HG03439 (cell line): ENCODE data around the gene SOCS1.
"Not testable (repeated sequence)": the region's sequence is repeated elsewhere in the genome, so short reads cannot be mapped to it uniquely, and the experiment has no call there.

Source experiments
- ATAC-seq: cut with Tn5 transposase; IDR thresholded peaks from one replicate; pipeline ENCODE4 v1.9.1; 2021; ENCODE audit warnings: mild to moderate bottlenecking, moderate library complexity; ENCODE audit not compliant: unreplicated experiment

SOCS1 gene

GRCh38 chr16:11229432-11229831 lies 26.6 kb downstream of the SOCS1 start:
- no peak for ATAC-seq

GRCh38 chr16:11225677-11226549 lies 30.1 kb downstream of the SOCS1 start:
- ATAC-seq, result no peak

GRCh38 chr16:11224894-11225676 lies 30.9 kb downstream of the SOCS1 start:
- peak; percentile 80 for ATAC-seq

GRCh38 chr16:11224096-11224893 lies 31.7 kb downstream of the SOCS1 start:
- ATAC-seq, result no peak

- ATAC-seq, result not testable (repeated sequence)
Observed at GRCh38 chr16:11220507-11220906, 35.5 kb downstream of the SOCS1 start.

- no peak for ATAC-seq
Observed at GRCh38 chr16:11219178-11219577, 36.8 kb downstream of the SOCS1 start.

GRCh38 chr16:11218604-11218962 lies 37.4 kb downstream of the SOCS1 start:
- no peak for ATAC-seq

GRCh38 chr16:11217651-11218603 lies 38.1 kb downstream of the SOCS1 start:
- ATAC-seq, result no peak

- no peak for ATAC-seq
Observed at GRCh38 chr16:11215935-11216556, 40.0 kb downstream of the SOCS1 start.

- no peak for ATAC-seq
Observed at GRCh38 chr16:11213799-11214198, 42.2 kb downstream of the SOCS1 start.

- ATAC-seq, result no peak
Observed at GRCh38 chr16:11213373-11213772, 42.6 kb downstream of the SOCS1 start.

GRCh38 chr16:11212798-11213196 lies 43.2 kb downstream of the SOCS1 start:
- no peak for ATAC-seq

- ATAC-seq, result no peak
Observed at GRCh38 chr16:11211977-11212797, 43.8 kb downstream of the SOCS1 start.

- no peak for ATAC-seq
Observed at GRCh38 chr16:11211061-11211976, 44.7 kb downstream of the SOCS1 start.

- no peak for ATAC-seq
Observed at GRCh38 chr16:11210260-11210659, 45.7 kb downstream of the SOCS1 start.

GRCh38 chr16:11208916-11209665 lies 46.9 kb downstream of the SOCS1 start:
- no peak for ATAC-seq

GRCh38 chr16:11207646-11208045 lies 48.4 kb downstream of the SOCS1 start:
- no peak for ATAC-seq
